HepG2 (cell line): ENCODE results near the gene PNLIPRP3. TPM values are rescaled to one million over a fixed set of nuclear protein-coding genes. Genes with fewer than 3 reads are reported as not detected.

Experiments
- PHF21A ChIP-seq: sonication (generic); formaldehyde crosslinking; IDR thresholded peaks from 2 replicates; pipeline ENCODE4 v1.5.0; 2020; ENCODE audit warnings: mild to moderate bottlenecking, missing genetic modification reagents
- REST ChIP-seq, 2 experiments: IDR thresholded peaks; 2 replicates each; pipeline ENCODE4 v1.6.1; 2011 to 2012; ENCODE audit warnings: low read length in 2 of 2, borderline replicate concordance in 1 of 2, low read depth in 1 of 2, mild to moderate bottlenecking in 1 of 2, moderate library complexity in 1 of 2
- THRA ChIP-seq: sonication (generic); formaldehyde crosslinking; IDR thresholded peaks from 2 replicates; pipeline ENCODE4 v1.4.0; 2020; ENCODE audit warnings: missing genetic modification reagents, borderline replicate concordance
- ZBED4 ChIP-seq: sonication (generic); formaldehyde crosslinking; IDR thresholded peaks from 2 replicates; pipeline ENCODE4 v1.4.0; 2020; ENCODE audit warnings: missing genetic modification reagents, borderline replicate concordance
- polyA plus RNA-seq, 8 experiments: library from polyadenylated mRNA; depleted of rRNA in 3 of 8; stranded (reverse) in 7 of 8; unstranded in 1 of 8; fragments of >200 nt; fragmentation: Illumina TruSeq in 4 of 8; extraction: Trizol in 4 of 8; gene quantifications; 2 replicates each; pipeline versions ENCODE4 v1.2.1 to v1.2.3, GENCODE V29; 2011 to 2016; ENCODE audit warnings: low read depth in 4 of 8, missing spikeins in 1 of 8, mixed read lengths in 1 of 8; ENCODE audit not compliant: insufficient read depth in 1 of 8
- total RNA-seq, 5 experiments: library from RNA; depleted of rRNA; stranded (reverse); fragments of >200 nt; fragmentation: Illumina TruSeq; extraction: Trizol; gene quantifications; 2 replicates each; pipeline ENCODE4 v1.2.3, GENCODE V29; 2016; ENCODE audit warnings: low read depth in 1 of 5

The PNLIPRP3 gene
- total and polyA plus RNA-seq, 2 of the 13 experiments (the other 11 are each of a cell fraction or from before 2014, with no cell fraction given) = not detected

GRCh38 chr10:116457488-116457887 lies 29.8 kb downstream of the PNLIPRP3 start (continued):
- no peak for TF ChIP-seq REST (IDR thresholded peaks at IDR 0.05; ENCODE audit: borderline replicate concordance in 1 of 2, low read depth in 1 of 2, low read length in 2 of 2)
- TF ChIP-seq PHF21A (CRISPR knock-in tag) = no peak
- no peak for TF ChIP-seq THRA (CRISPR knock-in tag)
- no peak for TF ChIP-seq ZBED4 (CRISPR knock-in tag)
